ENCODE results near the gene COL11A1. TPM values are rescaled to one million over a fixed set of nuclear protein-coding genes. Genes with fewer than 3 reads are reported as not detected.

Gene COL11A1
- total and polyA plus RNA-seq, 9 of the 15 experiments (the other 6 are each of a cell fraction or from before 2014, with no cell fraction given): 0.07 TPM; not detected in 8

DNA sequence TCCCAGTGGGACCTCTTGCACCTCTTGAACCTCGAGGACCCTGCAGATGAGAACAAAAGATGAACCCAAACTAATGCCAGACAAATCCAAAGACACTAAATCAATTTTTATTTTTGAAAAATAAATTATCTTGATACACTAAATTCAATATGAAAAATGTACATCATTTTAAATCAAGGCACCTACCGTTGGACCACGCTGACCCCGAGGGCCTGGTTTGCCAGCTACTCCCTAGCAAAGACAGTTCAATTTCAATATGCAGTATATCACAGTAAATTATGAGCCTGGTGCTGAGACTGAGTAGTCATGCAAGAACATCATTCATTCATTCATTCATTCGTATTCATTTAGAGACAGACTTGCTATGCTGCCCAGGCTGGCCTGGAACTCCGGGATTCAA, 129.4 kb downstream of the COL11A1 start:
- no peak overlapping the region for H3K4me3 ChIP-seq
- intact Hi-C loops (cut with micrococcal nuclease): no loop called here
- ChIA-PET CTCF (ENCODE audit: low intra/inter-chr PET ratio) (no interaction called here), POLR2A (no interaction called here)
- in situ Hi-C loops (cut with MboI): no loop called here
- no peaks in the 10 kb centered on the region for H3K27me3 ChIP-seq (ENCODE audit: control insufficient read depth in 2 of 2, insufficient read depth in 2 of 2, low read length in 2 of 2)
- H3K9ac ChIP-seq (ENCODE audit: insufficient read depth in 1 of 2, low read depth in 2 of 2, low read length in 2 of 2): no peak overlapping the region
- H3K36me3 ChIP-seq (ENCODE audit: control insufficient read depth, insufficient read depth, low read length): no peaks in the 10 kb centered on the region
- H3K9me1 ChIP-seq (ENCODE audit: control insufficient read depth, insufficient read depth, low read length): no peaks in the 10 kb centered on the region
- H2AFZ ChIP-seq (ENCODE audit: low read depth, low read length): no peak overlapping the region
- BruUV-seq (replicated peaks): no TSS peak
- peaks cover 4% of the 10 kb centered on the region for H3K9me3 ChIP-seq (replicated peaks; ENCODE audit: control insufficient read depth, insufficient read depth, low read depth, low read length)
- no peaks in the 10 kb centered on the region for H3K79me2 ChIP-seq (ENCODE audit: control insufficient read depth, insufficient read depth, low read length)
- no peaks in the 10 kb centered on the region for H3K4me1 ChIP-seq (replicated peaks in 1 of 2; ENCODE audit: control insufficient read depth in 2 of 2, insufficient read depth in 2 of 2, low read length in 2 of 2)
- no peak overlapping the region for H3K27ac ChIP-seq (ENCODE audit: extremely low read depth, low read depth, low read length)
- H3K4me2 ChIP-seq (ENCODE audit: insufficient read depth, low read length): no peak overlapping the region
- DNase-seq (ENCODE audit: extremely low read depth in 1 of 4, low spot score in 3 of 4): no peak
- ATAC-seq: no peak
- FAIRE-seq: no peak
- WGBS (ENCODE audit: insufficient coverage, low coverage, missing lambda C conversion rate): 4% methylated on average over 6 of the region's 6 CpGs
- H4K20me1 ChIP-seq (replicated peaks; ENCODE audit: control insufficient read depth, insufficient read depth, low read length): no peaks in the 10 kb centered on the region
- TF ChIP-seq, protein P1, sequence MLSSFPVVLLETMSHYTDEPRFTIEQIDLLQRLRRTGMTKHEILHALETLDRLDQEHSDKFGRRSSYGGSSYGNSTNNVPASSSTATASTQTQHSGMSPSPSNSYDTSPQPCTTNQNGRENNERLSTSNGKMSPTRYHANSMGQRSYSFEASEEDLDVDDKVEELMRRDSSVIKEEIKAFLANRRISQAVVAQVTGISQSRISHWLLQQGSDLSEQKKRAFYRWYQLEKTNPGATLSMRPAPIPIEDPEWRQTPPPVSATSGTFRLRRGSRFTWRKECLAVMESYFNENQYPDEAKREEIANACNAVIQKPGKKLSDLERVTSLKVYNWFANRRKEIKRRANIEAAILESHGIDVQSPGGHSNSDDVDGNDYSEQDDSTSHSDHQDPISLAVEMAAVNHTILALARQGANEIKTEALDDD (IDR thresholded peaks at IDR 0.05): no peak
- TF ChIP-seq BCL6 (CRISPR knock-in tag; IDR thresholded peaks at IDR 0.05) (no peak), ZC3H4 (CRISPR knock-in tag; IDR thresholded peaks at IDR 0.05; ENCODE audit: borderline replicate concordance) (no peak), NR2C2 (CRISPR knock-in tag; IDR thresholded peaks at IDR 0.05) (no peak), NR2C2 (tag; IDR thresholded peaks at IDR 0.05) (no peak), TBL1XR1 (IDR thresholded peaks at IDR 0.05; ENCODE audit: low read length in 2 of 2) (no peak), CSDE1 (IDR thresholded peaks at IDR 0.05) (no peak)
- TF ChIP-seq, protein P2, sequence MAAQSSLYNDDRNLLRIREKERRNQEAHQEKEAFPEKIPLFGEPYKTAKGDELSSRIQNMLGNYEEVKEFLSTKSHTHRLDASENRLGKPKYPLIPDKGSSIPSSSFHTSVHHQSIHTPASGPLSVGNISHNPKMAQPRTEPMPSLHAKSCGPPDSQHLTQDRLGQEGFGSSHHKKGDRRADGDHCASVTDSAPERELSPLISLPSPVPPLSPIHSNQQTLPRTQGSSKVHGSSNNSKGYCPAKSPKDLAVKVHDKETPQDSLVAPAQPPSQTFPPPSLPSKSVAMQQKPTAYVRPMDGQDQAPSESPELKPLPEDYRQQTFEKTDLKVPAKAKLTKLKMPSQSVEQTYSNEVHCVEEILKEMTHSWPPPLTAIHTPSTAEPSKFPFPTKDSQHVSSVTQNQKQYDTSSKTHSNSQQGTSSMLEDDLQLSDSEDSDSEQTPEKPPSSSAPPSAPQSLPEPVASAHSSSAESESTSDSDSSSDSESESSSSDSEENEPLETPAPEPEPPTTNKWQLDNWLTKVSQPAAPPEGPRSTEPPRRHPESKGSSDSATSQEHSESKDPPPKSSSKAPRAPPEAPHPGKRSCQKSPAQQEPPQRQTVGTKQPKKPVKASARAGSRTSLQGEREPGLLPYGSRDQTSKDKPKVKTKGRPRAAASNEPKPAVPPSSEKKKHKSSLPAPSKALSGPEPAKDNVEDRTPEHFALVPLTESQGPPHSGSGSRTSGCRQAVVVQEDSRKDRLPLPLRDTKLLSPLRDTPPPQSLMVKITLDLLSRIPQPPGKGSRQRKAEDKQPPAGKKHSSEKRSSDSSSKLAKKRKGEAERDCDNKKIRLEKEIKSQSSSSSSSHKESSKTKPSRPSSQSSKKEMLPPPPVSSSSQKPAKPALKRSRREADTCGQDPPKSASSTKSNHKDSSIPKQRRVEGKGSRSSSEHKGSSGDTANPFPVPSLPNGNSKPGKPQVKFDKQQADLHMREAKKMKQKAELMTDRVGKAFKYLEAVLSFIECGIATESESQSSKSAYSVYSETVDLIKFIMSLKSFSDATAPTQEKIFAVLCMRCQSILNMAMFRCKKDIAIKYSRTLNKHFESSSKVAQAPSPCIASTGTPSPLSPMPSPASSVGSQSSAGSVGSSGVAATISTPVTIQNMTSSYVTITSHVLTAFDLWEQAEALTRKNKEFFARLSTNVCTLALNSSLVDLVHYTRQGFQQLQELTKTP (IDR thresholded peaks at IDR 0.05; ENCODE audit: low read depth in 1 of 2, partially characterized antibody in 2 of 2): no peak
- TF ChIP-seq, protein P3, sequence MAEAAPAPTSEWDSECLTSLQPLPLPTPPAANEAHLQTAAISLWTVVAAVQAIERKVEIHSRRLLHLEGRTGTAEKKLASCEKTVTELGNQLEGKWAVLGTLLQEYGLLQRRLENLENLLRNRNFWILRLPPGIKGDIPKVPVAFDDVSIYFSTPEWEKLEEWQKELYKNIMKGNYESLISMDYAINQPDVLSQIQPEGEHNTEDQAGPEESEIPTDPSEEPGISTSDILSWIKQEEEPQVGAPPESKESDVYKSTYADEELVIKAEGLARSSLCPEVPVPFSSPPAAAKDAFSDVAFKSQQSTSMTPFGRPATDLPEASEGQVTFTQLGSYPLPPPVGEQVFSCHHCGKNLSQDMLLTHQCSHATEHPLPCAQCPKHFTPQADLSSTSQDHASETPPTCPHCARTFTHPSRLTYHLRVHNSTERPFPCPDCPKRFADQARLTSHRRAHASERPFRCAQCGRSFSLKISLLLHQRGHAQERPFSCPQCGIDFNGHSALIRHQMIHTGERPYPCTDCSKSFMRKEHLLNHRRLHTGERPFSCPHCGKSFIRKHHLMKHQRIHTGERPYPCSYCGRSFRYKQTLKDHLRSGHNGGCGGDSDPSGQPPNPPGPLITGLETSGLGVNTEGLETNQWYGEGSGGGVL (CRISPR knock-in tag; IDR thresholded peaks at IDR 0.05): no peak
- TF ChIP-seq, protein P4, sequence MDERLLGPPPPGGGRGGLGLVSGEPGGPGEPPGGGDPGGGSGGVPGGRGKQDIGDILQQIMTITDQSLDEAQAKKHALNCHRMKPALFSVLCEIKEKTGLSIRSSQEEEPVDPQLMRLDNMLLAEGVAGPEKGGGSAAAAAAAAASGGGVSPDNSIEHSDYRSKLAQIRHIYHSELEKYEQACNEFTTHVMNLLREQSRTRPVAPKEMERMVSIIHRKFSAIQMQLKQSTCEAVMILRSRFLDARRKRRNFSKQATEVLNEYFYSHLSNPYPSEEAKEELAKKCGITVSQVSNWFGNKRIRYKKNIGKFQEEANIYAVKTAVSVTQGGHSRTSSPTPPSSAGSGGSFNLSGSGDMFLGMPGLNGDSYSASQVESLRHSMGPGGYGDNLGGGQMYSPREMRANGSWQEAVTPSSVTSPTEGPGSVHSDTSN (CRISPR knock-in tag; IDR thresholded peaks at IDR 0.05; ENCODE audit: low read depth): no peak
- TF ChIP-seq, protein P4 (tag; conservative IDR thresholded peaks at IDR 0.05; ENCODE audit: low read depth): no peak
